Loucy (cell line): ENCODE data around the gene MVP.
"Not testable (repeated sequence)": the region's sequence is repeated elsewhere in the genome, so short reads cannot be mapped to it uniquely, and the experiment has no call there.

ENCODE experiments used
- H2AFZ ChIP-seq: fragments of 200-600 bp; sonication (generic); 2 replicates; pipeline ENCODE4 v1.6.0; 2016; ENCODE audit warnings: antibody characterized with exemption, mild to moderate bottlenecking, low read length, moderate library complexity
- H3F3A ChIP-seq: fragments of 200-600 bp; 2 replicates; pipeline ENCODE4 v1.6.0; 2016; ENCODE audit warnings: antibody characterized with exemption, low read depth, mild to moderate bottlenecking
- H3K27me3 ChIP-seq: fragments of 200-600 bp; sonication (generic); 2 replicates; pipeline ENCODE4 v1.6.1; 2014; ENCODE audit warnings: low read length, mild to moderate bottlenecking; ENCODE audit not compliant: insufficient read depth, poor library complexity, severe bottlenecking
- H3K36me3 ChIP-seq: fragments of 200-600 bp; sonication (generic); 2 replicates; pipeline ENCODE4 v1.6.1; 2016; ENCODE audit warnings: low read length; ENCODE audit not compliant: insufficient read depth
- H3K4me1 ChIP-seq: fragments of 200-600 bp; sonication (generic); 2 replicates; pipeline ENCODE4 v1.5.1; 2014; ENCODE audit warnings: low read length, mild to moderate bottlenecking; ENCODE audit not compliant: insufficient read depth, poor library complexity, severe bottlenecking
- H3K4me2 ChIP-seq: fragments of 200-600 bp; sonication (generic); 2 replicates; pipeline ENCODE4 v1.6.0; 2014; ENCODE audit warnings: antibody characterized with exemption, low read length, low read depth, mild to moderate bottlenecking; ENCODE audit not compliant: poor library complexity, severe bottlenecking
- H3K4me3 ChIP-seq: fragments of 200-600 bp; sonication (generic); 2 replicates; pipeline ENCODE4 v1.5.1; 2014; ENCODE audit warnings: low read length, mild to moderate bottlenecking, mixed read lengths; ENCODE audit not compliant: poor library complexity, severe bottlenecking
- H3K79me2 ChIP-seq: fragments of 200-600 bp; sonication (generic); 2 replicates; pipeline ENCODE4 v1.6.1; 2014; ENCODE audit warnings: low read length; ENCODE audit not compliant: insufficient read depth
- H3K9ac ChIP-seq: fragments of 200-600 bp; sonication (generic); 2 replicates; pipeline ENCODE4 v1.6.0; 2014; ENCODE audit warnings: mild to moderate bottlenecking, low read depth, low read length, moderate library complexity; ENCODE audit not compliant: poor library complexity, severe bottlenecking
- H3K9me2 ChIP-seq: fragments of 200-600 bp; sonication (generic); replicated peaks from 2 replicates; pipeline ENCODE4 v1.6.1; 2016; ENCODE audit warnings: low read depth, low read length, mixed read lengths
- H3K9me3 ChIP-seq: fragments of 200-600 bp; sonication (generic); 2 replicates; pipeline ENCODE4 v1.6.1; 2014; ENCODE audit warnings: mild to moderate bottlenecking, antibody characterized with exemption, low read length, low read depth; ENCODE audit not compliant: insufficient read depth
- H4K20me1 ChIP-seq: fragments of 200-600 bp; sonication (generic); 2 replicates; pipeline ENCODE4 v1.6.0; 2014; ENCODE audit warnings: antibody characterized with exemption, low read length, mild to moderate bottlenecking; ENCODE audit not compliant: insufficient read depth, poor library complexity, severe bottlenecking
- CTCF ChIP-seq: fragments of 200-600 bp; sonication (generic); conservative IDR thresholded peaks from 2 replicates; pipeline ENCODE4 v1.5.1; 2014; ENCODE audit warnings: mild to moderate bottlenecking, antibody characterized with exemption, low read length
- EZH2phosphoT487 ChIP-seq: fragments of 200-600 bp; IDR thresholded peaks from 2 replicates; pipeline ENCODE4 v1.6.1; 2018; ENCODE audit warnings: antibody characterized with exemption, mild to moderate bottlenecking, moderate library complexity, borderline replicate concordance

Gene MVP

GRCh38 chr16:29863669-29863984 lies 43.4 kb downstream of the MVP start:
- H3K4me1 ChIP-seq = peaks cover 18% of the 10 kb centered on the region
- peaks cover 23% of the 10 kb centered on the region for H3K79me2 ChIP-seq
- H4K20me1 ChIP-seq = peaks cover 6% of the 10 kb centered on the region
- H3K4me2 ChIP-seq = peak overlapping the region; percentile 97
- no peaks in the 10 kb centered on the region for H3K9me2 ChIP-seq
- H3K27me3 ChIP-seq = no peaks in the 10 kb centered on the region
- H3F3A ChIP-seq = no peaks in the 10 kb centered on the region
- no peaks in the 10 kb centered on the region for H3K9me3 ChIP-seq
- peak overlapping the region; percentile 49; the same call in 1 of the 2 replicates for H2AFZ ChIP-seq
- peak overlapping the region; percentile 84 for H3K4me3 ChIP-seq
- no peaks in the 10 kb centered on the region; the same call in 1 of the 2 replicates for H3K36me3 ChIP-seq
- TF ChIP-seq EZH2phosphoT487 (no peak), CTCF (no peak)
- H3K9ac ChIP-seq = no peak overlapping the region

GRCh38 chr16:29864205-29864604 lies 43.9 kb downstream of the MVP start:
- no peaks in the 10 kb centered on the region for H3K36me3 ChIP-seq
- H3F3A ChIP-seq = no peaks in the 10 kb centered on the region
- peaks cover 18% of the 10 kb centered on the region for H3K4me1 ChIP-seq
- H3K9me2 ChIP-seq = no peaks in the 10 kb centered on the region
- H3K79me2 ChIP-seq = peaks cover 23% of the 10 kb centered on the region
- H3K4me2 ChIP-seq = no peak overlapping the region
- peaks cover 6% of the 10 kb centered on the region for H4K20me1 ChIP-seq
- TF ChIP-seq EZH2phosphoT487 (no peak), CTCF (no peak)
- H2AFZ ChIP-seq = no peak overlapping the region
- no peak overlapping the region for H3K4me3 ChIP-seq
- no peaks in the 10 kb centered on the region for H3K27me3 ChIP-seq
- H3K9ac ChIP-seq = no peak overlapping the region
- no peaks in the 10 kb centered on the region for H3K9me3 ChIP-seq

DNA sequence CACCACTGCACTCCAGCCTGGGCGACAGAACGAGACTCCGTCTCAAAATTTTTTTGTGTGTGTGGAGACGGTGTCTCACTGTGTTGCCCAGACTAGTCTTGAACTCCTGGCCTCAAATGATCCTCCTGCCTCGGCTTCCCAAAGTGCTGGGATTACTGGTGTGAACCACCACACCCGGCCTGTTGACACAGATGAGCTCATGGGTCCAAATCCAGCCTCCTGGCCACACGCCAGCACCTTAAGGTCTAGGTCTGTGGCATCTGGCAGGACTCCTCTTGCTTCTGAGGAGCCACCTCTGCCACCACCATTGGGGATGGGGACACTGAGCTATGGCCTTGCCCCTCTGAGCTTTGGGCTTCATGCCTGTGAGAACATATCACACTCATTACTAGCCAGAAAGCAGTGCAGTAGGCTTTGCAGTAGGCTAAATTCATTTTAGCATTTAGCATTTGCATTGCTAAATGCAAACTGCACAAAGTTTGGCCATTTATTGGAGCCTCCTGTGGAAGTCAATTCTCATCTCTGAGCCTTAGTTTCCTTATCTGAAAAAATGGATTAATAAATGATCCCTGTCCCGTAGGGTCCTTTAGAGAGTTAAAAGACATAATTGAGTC lies 48.2 kb downstream of the MVP start:
- no peak overlapping the region for H3K4me3 ChIP-seq
- no peaks in the 10 kb centered on the region for H3K9me2 ChIP-seq
- H2AFZ ChIP-seq = 0 out of 2 replicates have a peak overlapping the region, but pooled peaks have one; percentile 27
- TF ChIP-seq EZH2phosphoT487 (no peak), CTCF (no peak)
- H3K4me2 ChIP-seq = no peak overlapping the region
- H3K9me3 ChIP-seq = no peaks in the 10 kb centered on the region
- no peaks in the 10 kb centered on the region for H3K36me3 ChIP-seq
- H3K9ac ChIP-seq = no peak overlapping the region
- H4K20me1 ChIP-seq = no peaks in the 10 kb centered on the region
- peaks cover 5% of the 10 kb centered on the region for H3K4me1 ChIP-seq
- no peaks in the 10 kb centered on the region for H3K79me2 ChIP-seq
- H3F3A ChIP-seq = no peaks in the 10 kb centered on the region
- H3K27me3 ChIP-seq = no peaks in the 10 kb centered on the region

- not testable (repeated sequence) for H3K4me3 ChIP-seq, H3F3A ChIP-seq, H3K9ac ChIP-seq, H3K4me2 ChIP-seq, H3K27me3 ChIP-seq, H3K79me2 ChIP-seq, H2AFZ ChIP-seq, H3K9me3 ChIP-seq, H3K4me1 ChIP-seq, H3K36me3 ChIP-seq, H4K20me1 ChIP-seq, H3K9me2 ChIP-seq
Measured at GRCh38 chr16:29869067-29869466, 48.8 kb downstream of the MVP start.
